ENCODE data around the gene ATP1A4. TPM values are rescaled to one million over a fixed set of nuclear protein-coding genes. Genes with fewer than 3 reads are reported as not detected.

ATP1A4 gene
- total and polyA plus RNA-seq, 2 donors (not counting 1 experiment from before 2014, with no cell fraction given), result not detected

DNA sequence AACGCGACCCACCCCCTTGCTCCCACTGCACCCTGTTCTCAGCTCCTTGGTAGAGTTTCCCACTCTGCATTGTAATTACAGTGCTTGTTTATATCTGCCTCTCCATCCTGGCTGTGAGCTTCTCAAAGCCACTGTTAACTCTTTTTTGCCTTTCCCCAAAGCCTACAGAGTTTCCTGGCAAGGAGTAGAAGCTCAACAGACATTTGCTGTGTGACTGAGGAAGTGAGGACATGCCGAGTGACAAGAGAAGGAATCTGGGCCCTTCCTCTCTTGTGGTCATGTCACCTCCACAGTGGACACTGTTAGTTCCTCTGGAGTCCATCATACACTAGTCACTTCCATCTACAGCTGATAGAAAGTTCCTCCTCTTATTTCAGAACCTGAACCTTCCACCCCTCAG lies 46.9 kb upstream of the ATP1A4 start:
- Histone ChIP-seq H3K9ac (ENCODE audit: insufficient read depth, low read length) (no peak overlapping the region), H3K4me2 (ENCODE audit: extremely low read depth, insufficient read depth, low read length) (no peak overlapping the region), H3K9me3 (ENCODE audit: control insufficient read depth, insufficient read depth, low read depth, low read length) (no peaks in the 10 kb centered on the region), H3K27ac (ENCODE audit: insufficient read depth, low read length) (no peak overlapping the region), H3K4me1 (ENCODE audit: control insufficient read depth, extremely low read depth, insufficient read depth, low read length) (peaks cover 2% of the 10 kb centered on the region), H3K79me2 (ENCODE audit: control insufficient read depth, insufficient read depth, low read length) (no peaks in the 10 kb centered on the region), H2AFZ (ENCODE audit: low read length) (no peak overlapping the region), H3K4me3 (replicated peaks in 1 of 4; ENCODE audit: control extremely low read depth in 1 of 4, insufficient read depth in 1 of 4, low read depth in 3 of 4, low read length in 4 of 4) (no peak overlapping the region), H3K27me3 (ENCODE audit: control insufficient read depth, insufficient read depth, low read length) (peaks cover 8% of the 10 kb centered on the region), H4K20me1 (ENCODE audit: control insufficient read depth, extremely low read depth, insufficient read depth, low read length) (no peaks in the 10 kb centered on the region), H3K36me3 (ENCODE audit: control insufficient read depth, insufficient read depth, low read length) (no peaks in the 10 kb centered on the region)
- DNase-seq (ENCODE audit: low read depth in 2 of 2), result no peak
- TF ChIP-seq, protein P1, sequence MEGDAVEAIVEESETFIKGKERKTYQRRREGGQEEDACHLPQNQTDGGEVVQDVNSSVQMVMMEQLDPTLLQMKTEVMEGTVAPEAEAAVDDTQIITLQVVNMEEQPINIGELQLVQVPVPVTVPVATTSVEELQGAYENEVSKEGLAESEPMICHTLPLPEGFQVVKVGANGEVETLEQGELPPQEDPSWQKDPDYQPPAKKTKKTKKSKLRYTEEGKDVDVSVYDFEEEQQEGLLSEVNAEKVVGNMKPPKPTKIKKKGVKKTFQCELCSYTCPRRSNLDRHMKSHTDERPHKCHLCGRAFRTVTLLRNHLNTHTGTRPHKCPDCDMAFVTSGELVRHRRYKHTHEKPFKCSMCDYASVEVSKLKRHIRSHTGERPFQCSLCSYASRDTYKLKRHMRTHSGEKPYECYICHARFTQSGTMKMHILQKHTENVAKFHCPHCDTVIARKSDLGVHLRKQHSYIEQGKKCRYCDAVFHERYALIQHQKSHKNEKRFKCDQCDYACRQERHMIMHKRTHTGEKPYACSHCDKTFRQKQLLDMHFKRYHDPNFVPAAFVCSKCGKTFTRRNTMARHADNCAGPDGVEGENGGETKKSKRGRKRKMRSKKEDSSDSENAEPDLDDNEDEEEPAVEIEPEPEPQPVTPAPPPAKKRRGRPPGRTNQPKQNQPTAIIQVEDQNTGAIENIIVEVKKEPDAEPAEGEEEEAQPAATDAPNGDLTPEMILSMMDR (conservative IDR thresholded peaks at IDR 0.05 in 1 of 2, IDR thresholded peaks at IDR 0.05 in 1 of 2; ENCODE audit: low read depth in 1 of 2, low read length in 2 of 2), result no peak
- no peak for TF ChIP-seq EZH2 (IDR thresholded peaks at IDR 0.05; ENCODE audit: low read length, missing control alignments)

- TF ChIP-seq EZH2 (IDR thresholded peaks at IDR 0.05; ENCODE audit: low read length, missing control alignments), result no peak
- TF ChIP-seq, protein P1 (conservative IDR thresholded peaks at IDR 0.05 in 1 of 2, IDR thresholded peaks at IDR 0.05 in 1 of 2; ENCODE audit: low read depth in 1 of 2, low read length in 2 of 2), result no peak
- no peak overlapping the region for H2AFZ ChIP-seq (ENCODE audit: low read length)
- no peaks in the 10 kb centered on the region for H3K36me3 ChIP-seq (ENCODE audit: control insufficient read depth, insufficient read depth, low read length)
- no peak overlapping the region for H3K4me2 ChIP-seq (ENCODE audit: extremely low read depth, insufficient read depth, low read length)
- H4K20me1 ChIP-seq (ENCODE audit: control insufficient read depth, extremely low read depth, insufficient read depth, low read length), result no peaks in the 10 kb centered on the region
- no peak for DNase-seq (ENCODE audit: low read depth in 2 of 2)
- H3K27me3 ChIP-seq (ENCODE audit: control insufficient read depth, insufficient read depth, low read length), result peaks cover 9% of the 10 kb centered on the region
- H3K9me3 ChIP-seq (ENCODE audit: control insufficient read depth, insufficient read depth, low read depth, low read length), result no peaks in the 10 kb centered on the region
- no peak overlapping the region for H3K9ac ChIP-seq (ENCODE audit: insufficient read depth, low read length)
- H3K27ac ChIP-seq (ENCODE audit: insufficient read depth, low read length), result no peak overlapping the region
- no peaks in the 10 kb centered on the region for H3K79me2 ChIP-seq (ENCODE audit: control insufficient read depth, insufficient read depth, low read length)
- H3K4me1 ChIP-seq (ENCODE audit: control insufficient read depth, extremely low read depth, insufficient read depth, low read length), result peaks cover 2% of the 10 kb centered on the region
- H3K4me3 ChIP-seq (replicated peaks in 1 of 4; ENCODE audit: control extremely low read depth in 1 of 4, insufficient read depth in 1 of 4, low read depth in 3 of 4, low read length in 4 of 4), result no peak overlapping the region
Measured at GRCh38 chr1:160105155-160105554, 46.2 kb upstream of the ATP1A4 start.

- no peaks in the 10 kb centered on the region for H4K20me1 ChIP-seq (ENCODE audit: control insufficient read depth, extremely low read depth, insufficient read depth, low read length)
- no peak for DNase-seq (ENCODE audit: low read depth in 2 of 2)
- H3K27ac ChIP-seq (ENCODE audit: insufficient read depth, low read length), result no peak overlapping the region
- no peak overlapping the region for H3K4me2 ChIP-seq (ENCODE audit: extremely low read depth, insufficient read depth, low read length)
- no peak overlapping the region for H3K4me3 ChIP-seq (replicated peaks in 1 of 4; ENCODE audit: control extremely low read depth in 1 of 4, insufficient read depth in 1 of 4, low read depth in 3 of 4, low read length in 4 of 4)
- H3K36me3 ChIP-seq (ENCODE audit: control insufficient read depth, insufficient read depth, low read length), result no peaks in the 10 kb centered on the region
- H3K4me1 ChIP-seq (ENCODE audit: control insufficient read depth, extremely low read depth, insufficient read depth, low read length), result no peaks in the 10 kb centered on the region
- no peaks in the 10 kb centered on the region for H3K79me2 ChIP-seq (ENCODE audit: control insufficient read depth, insufficient read depth, low read length)
- H3K27me3 ChIP-seq (ENCODE audit: control insufficient read depth, insufficient read depth, low read length), result peaks cover 10% of the 10 kb centered on the region
- no peak for TF ChIP-seq EZH2 (IDR thresholded peaks at IDR 0.05; ENCODE audit: low read length, missing control alignments)
- TF ChIP-seq, protein P1 (conservative IDR thresholded peaks at IDR 0.05 in 1 of 2, IDR thresholded peaks at IDR 0.05 in 1 of 2; ENCODE audit: low read depth in 1 of 2, low read length in 2 of 2), result no peak
- no peak overlapping the region for H3K9ac ChIP-seq (ENCODE audit: insufficient read depth, low read length)
- H2AFZ ChIP-seq (ENCODE audit: low read length), result no peak overlapping the region
- no peaks in the 10 kb centered on the region for H3K9me3 ChIP-seq (ENCODE audit: control insufficient read depth, insufficient read depth, low read depth, low read length)
Measured at GRCh38 chr1:160107512-160107911, 43.9 kb upstream of the ATP1A4 start.

Data from fibroblast of lung (primary cell).